Right renal pelvis (tissue), 4 donors: ENCODE results near the gene IFNW1. TPM values are rescaled to one million over a fixed set of nuclear protein-coding genes. Genes with fewer than 3 reads are reported as not detected.

Source experiments
- DNase-seq, 4 donors: peaks; one replicate each; pipeline ENCODE4 v3.0.0-alpha.2; 2013; ENCODE audit warnings: low read depth in 4 of 4, low spot score in 3 of 4, missing footprints in 1 of 4
- polyA plus RNA-seq, 4 donors: library from polyadenylated mRNA; unstranded; fragments of 120-200 nt; gene quantifications; one replicate each; pipeline ENCODE4 v1.2.1, GENCODE V29; 2013; ENCODE audit not compliant: insufficient read length in 4 of 4

The IFNW1 gene
- polyA plus RNA-seq, 4 donors, result not detected

- peak; percentile 37 to 63 (median 55) for DNase-seq
These were observed 30.7 kb downstream of the IFNW1 start for GRCh38 chr9:21110708-21111576.

DNA sequence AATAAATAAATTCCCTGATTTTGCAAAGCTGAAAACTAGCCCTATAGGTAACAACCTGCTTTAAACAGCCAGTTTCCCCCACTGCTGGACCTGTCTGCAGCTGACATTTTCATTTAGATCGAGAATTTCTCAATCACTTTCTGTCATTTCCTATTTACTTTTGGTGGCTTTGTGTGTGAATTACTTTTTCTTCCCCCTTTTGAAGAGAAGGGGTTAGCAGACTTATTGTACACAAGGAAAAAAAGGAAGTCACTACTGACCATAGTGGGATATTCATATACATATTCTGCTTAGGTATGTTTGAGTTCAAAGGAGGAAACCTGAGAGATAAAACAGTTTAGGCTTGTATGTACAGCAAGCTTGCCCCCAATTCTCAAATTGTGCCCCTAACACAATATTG lies 36.8 kb downstream of the IFNW1 start:
- no peak for DNase-seq

GRCh38 chr9:21102305-21102704 lies 39.3 kb downstream of the IFNW1 start:
- no peak for DNase-seq

- no peak for DNase-seq
These were observed 43.8 kb downstream of the IFNW1 start for GRCh38 chr9:21097817-21098216.

DNA sequence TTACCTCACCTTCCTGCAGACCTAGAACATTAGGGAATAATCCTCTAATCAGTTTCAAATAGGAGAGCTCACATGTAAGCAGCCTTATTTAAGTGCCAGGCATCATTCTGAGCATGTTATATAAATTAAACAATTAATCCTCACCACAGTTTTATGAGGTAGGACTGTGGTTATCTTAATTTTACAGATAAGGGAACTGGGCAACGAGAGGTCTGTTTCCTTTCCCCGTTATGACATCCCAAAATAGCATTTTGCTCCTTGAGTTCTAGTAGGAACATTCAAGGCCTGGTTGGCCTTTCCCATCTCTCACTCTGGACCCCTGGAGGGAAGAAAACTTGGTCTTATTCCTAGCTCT lies 44.8 kb downstream of the IFNW1 start:
- DNase-seq, result no peak

DNA sequence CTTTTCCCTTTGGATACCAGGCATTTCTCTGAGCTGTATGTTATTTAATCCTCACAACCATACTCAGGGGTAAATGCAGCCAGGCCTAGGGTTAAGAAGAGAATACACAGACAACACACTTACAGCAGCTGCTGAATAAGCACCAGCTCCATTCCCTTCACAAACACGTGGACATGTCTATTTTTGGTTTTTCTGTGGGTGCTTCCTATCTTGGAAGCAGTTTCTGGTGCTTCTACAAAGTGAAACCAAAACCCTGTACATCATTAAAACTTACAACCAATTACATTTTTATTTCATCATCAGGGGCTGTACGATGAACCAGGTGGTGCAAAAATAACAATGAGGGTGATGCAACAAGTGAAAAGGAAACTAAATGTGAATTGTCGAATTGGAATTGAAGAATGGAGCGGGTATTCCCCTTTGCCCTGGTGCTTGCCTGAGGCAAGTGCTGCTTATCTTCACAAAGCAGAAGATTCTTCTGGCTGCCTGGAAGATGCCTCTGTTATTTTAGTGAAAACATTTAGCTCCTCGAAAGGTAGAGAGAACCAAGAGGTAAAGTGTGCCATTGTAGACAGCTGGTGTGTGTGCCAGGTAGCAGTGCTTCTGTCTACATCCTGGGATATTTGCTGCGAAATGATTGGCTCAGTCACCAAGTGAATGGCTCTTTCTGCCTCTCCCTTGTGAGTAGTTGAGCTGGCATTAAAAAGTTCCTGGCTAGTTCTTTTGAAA lies 45.3 kb downstream of the IFNW1 start:
- no peak for DNase-seq

DNA sequence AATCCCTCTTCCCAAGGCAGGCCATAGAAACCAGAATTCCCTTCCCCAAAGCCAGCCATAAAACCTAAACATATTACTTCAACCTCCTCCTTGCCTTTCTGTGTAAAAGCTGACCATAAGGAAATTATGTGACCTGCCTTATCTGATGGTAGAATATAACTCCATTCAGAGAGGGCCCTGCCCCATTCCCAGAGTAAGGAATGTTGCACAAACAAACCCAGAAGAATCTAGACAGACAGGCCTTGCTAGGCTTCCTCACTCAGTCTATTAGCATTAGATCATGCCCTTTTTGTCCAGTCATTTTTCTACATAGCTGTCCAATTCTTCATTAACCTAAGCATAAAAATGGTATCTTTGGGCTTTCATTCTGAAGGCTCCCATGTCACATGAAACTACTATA lies 46.1 kb downstream of the IFNW1 start:
- no peak for DNase-seq

Other genes starting within 250 kb of the IFNW1 start
- gene HACD4, start 110.2 kb downstream of the IFNW1 start, polyA plus RNA-seq, result 1 to 10 TPM; 2.8 to 3.7 (median 3.4) TPM
- gene IFNB1, start 63.9 kb downstream of the IFNW1 start, polyA plus RNA-seq, result not detected
- gene IFNA21, start 24.8 kb upstream of the IFNW1 start, polyA plus RNA-seq, result not detected
- gene IFNA4, start 45.8 kb upstream of the IFNW1 start, polyA plus RNA-seq, result under 1 TPM in 1 of 4 donors, not detected in 3; 0.21 TPM
- not detected for gene IFNA7, start 60.4 kb upstream of the IFNW1 start, polyA plus RNA-seq
- gene IFNA10, start 65.3 kb upstream of the IFNW1 start, polyA plus RNA-seq, result not detected
- gene IFNA16, start 75.5 kb upstream of the IFNW1 start, polyA plus RNA-seq, result not detected
- gene IFNA17, start 86.4 kb upstream of the IFNW1 start, polyA plus RNA-seq, result not detected
- gene IFNA14, start 98.2 kb upstream of the IFNW1 start, polyA plus RNA-seq, result not detected
- not detected for gene IFNA5, start 163.5 kb upstream of the IFNW1 start, polyA plus RNA-seq
- 10 to 100 TPM; 46.5 to 59.0 (median 57.0) TPM for gene KLHL9, start 193.6 kb upstream of the IFNW1 start, polyA plus RNA-seq
- not detected for gene IFNA6, start 209.1 kb upstream of the IFNW1 start, polyA plus RNA-seq
- not detected for gene IFNA13, start 226.2 kb upstream of the IFNW1 start, polyA plus RNA-seq
- not detected for gene IFNA2, start 243.6 kb upstream of the IFNW1 start, polyA plus RNA-seq